ENCODE results near the gene RPS6KA1.

- TF ChIP-seq CTCF (IDR thresholded peaks at IDR 0.05) (no peak), PRRX2 (CRISPR knock-in tag; IDR thresholded peaks at IDR 0.05) (no peak), AFF4 (CRISPR knock-in tag; IDR thresholded peaks at IDR 0.05; ENCODE audit: borderline replicate concordance) (no peak), ESRRA (CRISPR knock-in tag; IDR thresholded peaks at IDR 0.05; ENCODE audit: borderline replicate concordance) (no peak), GABPB1 (CRISPR knock-in tag; IDR thresholded peaks at IDR 0.05) (no peak), CREB1 (CRISPR knock-in tag; IDR thresholded peaks at IDR 0.05) (no peak), ETV6 (CRISPR knock-in tag; IDR thresholded peaks at IDR 0.05) (no peak), IRF2 (CRISPR knock-in tag; IDR thresholded peaks at IDR 0.05; ENCODE audit: borderline replicate concordance, low read depth) (no peak)
- TF ChIP-seq, protein P1, sequence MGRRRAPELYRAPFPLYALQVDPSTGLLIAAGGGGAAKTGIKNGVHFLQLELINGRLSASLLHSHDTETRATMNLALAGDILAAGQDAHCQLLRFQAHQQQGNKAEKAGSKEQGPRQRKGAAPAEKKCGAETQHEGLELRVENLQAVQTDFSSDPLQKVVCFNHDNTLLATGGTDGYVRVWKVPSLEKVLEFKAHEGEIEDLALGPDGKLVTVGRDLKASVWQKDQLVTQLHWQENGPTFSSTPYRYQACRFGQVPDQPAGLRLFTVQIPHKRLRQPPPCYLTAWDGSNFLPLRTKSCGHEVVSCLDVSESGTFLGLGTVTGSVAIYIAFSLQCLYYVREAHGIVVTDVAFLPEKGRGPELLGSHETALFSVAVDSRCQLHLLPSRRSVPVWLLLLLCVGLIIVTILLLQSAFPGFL (CRISPR knock-in tag; IDR thresholded peaks at IDR 0.05; ENCODE audit: borderline replicate concordance), result no peak
- TF ChIP-seq, protein P2, sequence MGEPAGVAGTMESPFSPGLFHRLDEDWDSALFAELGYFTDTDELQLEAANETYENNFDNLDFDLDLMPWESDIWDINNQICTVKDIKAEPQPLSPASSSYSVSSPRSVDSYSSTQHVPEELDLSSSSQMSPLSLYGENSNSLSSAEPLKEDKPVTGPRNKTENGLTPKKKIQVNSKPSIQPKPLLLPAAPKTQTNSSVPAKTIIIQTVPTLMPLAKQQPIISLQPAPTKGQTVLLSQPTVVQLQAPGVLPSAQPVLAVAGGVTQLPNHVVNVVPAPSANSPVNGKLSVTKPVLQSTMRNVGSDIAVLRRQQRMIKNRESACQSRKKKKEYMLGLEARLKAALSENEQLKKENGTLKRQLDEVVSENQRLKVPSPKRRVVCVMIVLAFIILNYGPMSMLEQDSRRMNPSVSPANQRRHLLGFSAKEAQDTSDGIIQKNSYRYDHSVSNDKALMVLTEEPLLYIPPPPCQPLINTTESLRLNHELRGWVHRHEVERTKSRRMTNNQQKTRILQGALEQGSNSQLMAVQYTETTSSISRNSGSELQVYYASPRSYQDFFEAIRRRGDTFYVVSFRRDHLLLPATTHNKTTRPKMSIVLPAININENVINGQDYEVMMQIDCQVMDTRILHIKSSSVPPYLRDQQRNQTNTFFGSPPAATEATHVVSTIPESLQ (CRISPR knock-in tag; IDR thresholded peaks at IDR 0.05), result no peak
- TF ChIP-seq, protein P3, sequence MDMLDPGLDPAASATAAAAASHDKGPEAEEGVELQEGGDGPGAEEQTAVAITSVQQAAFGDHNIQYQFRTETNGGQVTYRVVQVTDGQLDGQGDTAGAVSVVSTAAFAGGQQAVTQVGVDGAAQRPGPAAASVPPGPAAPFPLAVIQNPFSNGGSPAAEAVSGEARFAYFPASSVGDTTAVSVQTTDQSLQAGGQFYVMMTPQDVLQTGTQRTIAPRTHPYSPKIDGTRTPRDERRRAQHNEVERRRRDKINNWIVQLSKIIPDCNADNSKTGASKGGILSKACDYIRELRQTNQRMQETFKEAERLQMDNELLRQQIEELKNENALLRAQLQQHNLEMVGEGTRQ (CRISPR knock-in tag; IDR thresholded peaks at IDR 0.05), result no peak
- TF ChIP-seq, protein P4, sequence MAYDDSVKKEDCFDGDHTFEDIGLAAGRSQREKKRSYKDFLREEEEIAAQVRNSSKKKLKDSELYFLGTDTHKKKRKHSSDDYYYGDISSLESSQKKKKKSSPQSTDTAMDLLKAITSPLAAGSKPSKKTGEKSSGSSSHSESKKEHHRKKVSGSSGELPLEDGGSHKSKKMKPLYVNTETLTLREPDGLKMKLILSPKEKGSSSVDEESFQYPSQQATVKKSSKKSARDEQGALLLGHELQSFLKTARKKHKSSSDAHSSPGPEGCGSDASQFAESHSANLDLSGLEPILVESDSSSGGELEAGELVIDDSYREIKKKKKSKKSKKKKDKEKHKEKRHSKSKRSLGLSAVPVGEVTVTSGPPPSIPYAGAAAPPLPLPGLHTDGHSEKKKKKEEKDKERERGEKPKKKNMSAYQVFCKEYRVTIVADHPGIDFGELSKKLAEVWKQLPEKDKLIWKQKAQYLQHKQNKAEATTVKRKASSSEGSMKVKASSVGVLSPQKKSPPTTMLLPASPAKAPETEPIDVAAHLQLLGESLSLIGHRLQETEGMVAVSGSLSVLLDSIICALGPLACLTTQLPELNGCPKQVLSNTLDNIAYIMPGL (CRISPR knock-in tag; IDR thresholded peaks at IDR 0.05), result no peak
- TF ChIP-seq, protein P5, sequence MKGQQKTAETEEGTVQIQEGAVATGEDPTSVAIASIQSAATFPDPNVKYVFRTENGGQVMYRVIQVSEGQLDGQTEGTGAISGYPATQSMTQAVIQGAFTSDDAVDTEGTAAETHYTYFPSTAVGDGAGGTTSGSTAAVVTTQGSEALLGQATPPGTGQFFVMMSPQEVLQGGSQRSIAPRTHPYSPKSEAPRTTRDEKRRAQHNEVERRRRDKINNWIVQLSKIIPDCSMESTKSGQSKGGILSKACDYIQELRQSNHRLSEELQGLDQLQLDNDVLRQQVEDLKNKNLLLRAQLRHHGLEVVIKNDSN (CRISPR knock-in tag; IDR thresholded peaks at IDR 0.05), result no peak
These were observed 41.8 kb downstream of the RPS6KA1 start for GRCh38 chr1:26571381-26571780.

Data from WTC11 (cell line).